GM23338 (cell line): ENCODE measurements around the gene KRTAP6-1.

ENCODE experiments used
- EZH2 ChIP-seq: fragments of 200-600 bp; sonication (generic); IDR thresholded peaks from one replicate; pipeline ENCODE4 v1.8.0; 2017; ENCODE audit warnings: antibody characterized with exemption, mild to moderate bottlenecking, low read depth; ENCODE audit not compliant: unreplicated experiment
- EZH2phosphoT487 ChIP-seq: fragments of 200-600 bp; sonication (generic); IDR thresholded peaks from one replicate; pipeline ENCODE4 v1.8.1; 2018; ENCODE audit warnings: antibody characterized with exemption; ENCODE audit not compliant: unreplicated experiment
- POLR2AphosphoS5 ChIP-seq: IDR thresholded peaks from 2 replicates; pipeline ENCODE4 v1.6.1; 2016; ENCODE audit warnings: antibody characterized with exemption, low read depth
- TF ChIP-seq, protein P1 (sequence below), 2 experiments: fragments of 200-600 bp in 1 of 2; sonication (generic) in 1 of 2; conservative IDR thresholded peaks; 2 replicates each; pipeline versions ENCODE4 v1.5.1 to v1.6.1; 2016 to 2017; ENCODE audit warnings: antibody characterized with exemption in 2 of 2, low read depth in 2 of 2, mild to moderate bottlenecking in 2 of 2, moderate library complexity in 1 of 2
- TF ChIP-seq, protein P2 (sequence below): IDR thresholded peaks from one replicate; pipeline ENCODE4 v1.6.1; 2018; ENCODE audit warnings: antibody characterized with exemption; ENCODE audit not compliant: unreplicated experiment

DNA sequence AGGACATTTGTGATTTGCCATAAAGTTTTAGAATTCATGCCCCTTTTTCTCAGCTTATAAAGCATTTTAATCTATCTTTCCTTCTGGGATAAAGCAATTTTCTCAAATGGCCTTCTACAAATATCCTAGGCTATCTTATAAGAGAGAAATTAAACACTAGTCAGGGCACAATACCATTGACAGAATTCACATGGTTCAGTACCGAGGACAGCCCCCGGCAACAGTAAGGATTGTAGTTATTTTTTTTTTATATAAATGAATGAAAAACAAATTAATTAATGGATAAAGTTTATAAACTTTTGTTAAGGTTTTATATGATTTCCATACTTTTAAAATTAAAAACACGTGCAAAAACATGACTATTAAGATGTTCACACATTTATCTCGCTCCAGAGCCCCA lies 14.4 kb upstream of the KRTAP6-1 start:
- TF ChIP-seq, protein P1, sequence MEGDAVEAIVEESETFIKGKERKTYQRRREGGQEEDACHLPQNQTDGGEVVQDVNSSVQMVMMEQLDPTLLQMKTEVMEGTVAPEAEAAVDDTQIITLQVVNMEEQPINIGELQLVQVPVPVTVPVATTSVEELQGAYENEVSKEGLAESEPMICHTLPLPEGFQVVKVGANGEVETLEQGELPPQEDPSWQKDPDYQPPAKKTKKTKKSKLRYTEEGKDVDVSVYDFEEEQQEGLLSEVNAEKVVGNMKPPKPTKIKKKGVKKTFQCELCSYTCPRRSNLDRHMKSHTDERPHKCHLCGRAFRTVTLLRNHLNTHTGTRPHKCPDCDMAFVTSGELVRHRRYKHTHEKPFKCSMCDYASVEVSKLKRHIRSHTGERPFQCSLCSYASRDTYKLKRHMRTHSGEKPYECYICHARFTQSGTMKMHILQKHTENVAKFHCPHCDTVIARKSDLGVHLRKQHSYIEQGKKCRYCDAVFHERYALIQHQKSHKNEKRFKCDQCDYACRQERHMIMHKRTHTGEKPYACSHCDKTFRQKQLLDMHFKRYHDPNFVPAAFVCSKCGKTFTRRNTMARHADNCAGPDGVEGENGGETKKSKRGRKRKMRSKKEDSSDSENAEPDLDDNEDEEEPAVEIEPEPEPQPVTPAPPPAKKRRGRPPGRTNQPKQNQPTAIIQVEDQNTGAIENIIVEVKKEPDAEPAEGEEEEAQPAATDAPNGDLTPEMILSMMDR (conservative IDR thresholded peaks at IDR 0.05; ENCODE audit: low read depth in 2 of 2), result no peak
- TF ChIP-seq, protein P2, sequence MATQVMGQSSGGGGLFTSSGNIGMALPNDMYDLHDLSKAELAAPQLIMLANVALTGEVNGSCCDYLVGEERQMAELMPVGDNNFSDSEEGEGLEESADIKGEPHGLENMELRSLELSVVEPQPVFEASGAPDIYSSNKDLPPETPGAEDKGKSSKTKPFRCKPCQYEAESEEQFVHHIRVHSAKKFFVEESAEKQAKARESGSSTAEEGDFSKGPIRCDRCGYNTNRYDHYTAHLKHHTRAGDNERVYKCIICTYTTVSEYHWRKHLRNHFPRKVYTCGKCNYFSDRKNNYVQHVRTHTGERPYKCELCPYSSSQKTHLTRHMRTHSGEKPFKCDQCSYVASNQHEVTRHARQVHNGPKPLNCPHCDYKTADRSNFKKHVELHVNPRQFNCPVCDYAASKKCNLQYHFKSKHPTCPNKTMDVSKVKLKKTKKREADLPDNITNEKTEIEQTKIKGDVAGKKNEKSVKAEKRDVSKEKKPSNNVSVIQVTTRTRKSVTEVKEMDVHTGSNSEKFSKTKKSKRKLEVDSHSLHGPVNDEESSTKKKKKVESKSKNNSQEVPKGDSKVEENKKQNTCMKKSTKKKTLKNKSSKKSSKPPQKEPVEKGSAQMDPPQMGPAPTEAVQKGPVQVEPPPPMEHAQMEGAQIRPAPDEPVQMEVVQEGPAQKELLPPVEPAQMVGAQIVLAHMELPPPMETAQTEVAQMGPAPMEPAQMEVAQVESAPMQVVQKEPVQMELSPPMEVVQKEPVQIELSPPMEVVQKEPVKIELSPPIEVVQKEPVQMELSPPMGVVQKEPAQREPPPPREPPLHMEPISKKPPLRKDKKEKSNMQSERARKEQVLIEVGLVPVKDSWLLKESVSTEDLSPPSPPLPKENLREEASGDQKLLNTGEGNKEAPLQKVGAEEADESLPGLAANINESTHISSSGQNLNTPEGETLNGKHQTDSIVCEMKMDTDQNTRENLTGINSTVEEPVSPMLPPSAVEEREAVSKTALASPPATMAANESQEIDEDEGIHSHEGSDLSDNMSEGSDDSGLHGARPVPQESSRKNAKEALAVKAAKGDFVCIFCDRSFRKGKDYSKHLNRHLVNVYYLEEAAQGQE, result peak; percentile 26
- TF ChIP-seq POLR2AphosphoS5 (no peak), EZH2 (no peak), EZH2phosphoT487 (no peak)
